Measurements from ENCODE around the gene TBC1D1.

TBC1D1 gene, protein sequence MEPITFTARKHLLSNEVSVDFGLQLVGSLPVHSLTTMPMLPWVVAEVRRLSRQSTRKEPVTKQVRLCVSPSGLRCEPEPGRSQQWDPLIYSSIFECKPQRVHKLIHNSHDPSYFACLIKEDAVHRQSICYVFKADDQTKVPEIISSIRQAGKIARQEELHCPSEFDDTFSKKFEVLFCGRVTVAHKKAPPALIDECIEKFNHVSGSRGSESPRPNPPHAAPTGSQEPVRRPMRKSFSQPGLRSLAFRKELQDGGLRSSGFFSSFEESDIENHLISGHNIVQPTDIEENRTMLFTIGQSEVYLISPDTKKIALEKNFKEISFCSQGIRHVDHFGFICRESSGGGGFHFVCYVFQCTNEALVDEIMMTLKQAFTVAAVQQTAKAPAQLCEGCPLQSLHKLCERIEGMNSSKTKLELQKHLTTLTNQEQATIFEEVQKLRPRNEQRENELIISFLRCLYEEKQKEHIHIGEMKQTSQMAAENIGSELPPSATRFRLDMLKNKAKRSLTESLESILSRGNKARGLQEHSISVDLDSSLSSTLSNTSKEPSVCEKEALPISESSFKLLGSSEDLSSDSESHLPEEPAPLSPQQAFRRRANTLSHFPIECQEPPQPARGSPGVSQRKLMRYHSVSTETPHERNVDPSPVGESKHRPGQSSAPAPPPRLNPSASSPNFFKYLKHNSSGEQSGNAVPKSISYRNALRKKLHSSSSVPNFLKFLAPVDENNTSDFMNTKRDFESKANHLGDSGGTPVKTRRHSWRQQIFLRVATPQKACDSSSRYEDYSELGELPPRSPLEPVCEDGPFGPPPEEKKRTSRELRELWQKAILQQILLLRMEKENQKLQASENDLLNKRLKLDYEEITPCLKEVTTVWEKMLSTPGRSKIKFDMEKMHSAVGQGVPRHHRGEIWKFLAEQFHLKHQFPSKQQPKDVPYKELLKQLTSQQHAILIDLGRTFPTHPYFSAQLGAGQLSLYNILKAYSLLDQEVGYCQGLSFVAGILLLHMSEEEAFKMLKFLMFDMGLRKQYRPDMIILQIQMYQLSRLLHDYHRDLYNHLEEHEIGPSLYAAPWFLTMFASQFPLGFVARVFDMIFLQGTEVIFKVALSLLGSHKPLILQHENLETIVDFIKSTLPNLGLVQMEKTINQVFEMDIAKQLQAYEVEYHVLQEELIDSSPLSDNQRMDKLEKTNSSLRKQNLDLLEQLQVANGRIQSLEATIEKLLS (N-terminal part only)

DNA sequence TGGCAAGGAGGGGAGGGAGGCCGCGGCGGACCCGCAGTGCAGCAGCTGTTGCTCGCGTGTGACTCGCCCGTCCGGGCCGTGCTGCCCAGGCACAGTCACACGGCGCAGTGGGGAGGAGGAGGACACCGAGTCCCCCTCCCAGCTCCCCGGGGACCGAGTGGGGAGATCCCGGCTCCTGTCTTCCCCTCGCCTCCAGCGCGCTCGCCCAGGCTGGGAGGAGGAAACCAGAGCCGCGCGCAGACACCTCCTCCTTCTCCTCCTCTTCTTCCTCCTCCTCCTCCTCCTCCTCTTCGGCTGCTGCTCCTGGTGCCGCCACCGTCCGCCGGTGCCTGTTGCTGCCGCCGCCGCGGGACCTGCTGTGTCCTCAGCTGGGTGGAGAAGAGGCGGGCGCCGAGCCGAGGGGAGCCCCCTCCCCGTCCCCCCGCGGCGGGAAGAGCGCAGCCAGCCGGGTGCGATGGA is at the start of gene TBC1D1:
TBC1D1 (plus strand) TSS at position 284 of the 459 bp plus-strand sequence. CDS start 11,012 bp downstream, outside the sequence.
- DNase-seq (ENCODE audit: low read depth), result no peak

DNA sequence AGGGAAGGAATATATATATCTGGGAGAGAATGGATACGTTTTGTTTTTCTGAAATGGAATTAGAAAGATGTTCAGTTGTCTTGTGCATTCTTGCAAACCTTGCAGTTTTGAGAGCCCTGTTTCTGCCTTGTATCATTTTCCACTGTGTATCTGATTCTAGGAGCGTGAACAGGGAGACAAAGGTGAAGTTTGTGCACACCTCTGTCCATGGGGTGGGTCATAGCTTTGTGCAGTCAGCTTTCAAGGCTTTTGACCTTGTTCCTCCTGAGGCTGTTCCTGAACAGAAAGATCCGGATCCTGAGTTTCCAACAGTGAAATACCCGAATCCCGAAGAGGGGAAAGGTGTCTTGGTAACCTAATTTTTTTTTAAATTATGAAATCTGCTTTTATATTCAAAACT is 46.7 kb upstream of the TBC1D1 start:
- DNase-seq (ENCODE audit: low read depth), result no peak

DNA sequence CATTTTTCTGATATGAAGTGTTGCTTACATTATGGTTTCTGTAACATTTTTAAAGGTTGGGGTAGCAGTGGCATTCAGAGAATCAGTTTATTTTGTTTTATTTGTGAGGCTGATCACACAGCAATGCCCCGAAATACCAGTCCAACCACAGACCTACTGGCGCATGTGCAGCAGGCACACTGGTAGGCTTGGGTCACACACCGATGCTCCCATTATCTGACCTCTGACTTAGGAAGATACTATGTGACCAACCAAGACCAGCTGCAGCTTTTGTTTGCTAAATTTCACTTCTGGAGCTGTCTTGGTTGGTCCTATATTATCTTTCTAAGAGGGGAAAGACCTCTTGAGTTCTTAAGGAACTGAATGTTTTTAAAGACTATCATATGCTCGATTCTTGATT is 45.7 kb upstream of the TBC1D1 start:
- no peak for DNase-seq (ENCODE audit: low read depth)

DNA sequence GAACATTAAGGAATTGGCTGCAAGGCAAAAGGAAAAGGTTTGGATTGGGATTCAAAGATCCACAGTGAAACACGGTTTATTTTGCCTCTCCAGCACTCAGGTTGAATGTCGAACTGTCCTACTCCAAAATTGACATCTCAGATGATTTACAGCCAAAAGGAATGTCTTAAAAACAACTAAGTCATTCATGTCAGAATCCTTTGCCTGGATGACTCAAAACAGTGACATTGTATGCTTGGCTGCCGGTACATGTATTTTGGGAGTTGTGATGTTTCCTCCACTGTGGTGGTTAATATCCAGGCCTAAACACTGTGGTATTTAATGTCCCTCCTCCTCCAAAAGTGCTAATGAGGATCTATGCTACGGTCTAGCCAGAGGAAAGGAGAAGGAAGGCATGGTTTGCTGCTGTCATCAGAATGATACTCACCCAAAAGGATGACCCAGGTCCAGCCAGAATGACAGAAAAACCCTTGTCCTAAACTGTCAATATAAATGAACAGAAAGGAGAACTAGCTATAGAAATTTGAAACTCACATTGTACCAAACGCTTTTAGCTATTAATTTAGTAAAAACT is 43.5 kb upstream of the TBC1D1 start:
- no peak for DNase-seq (ENCODE audit: low read depth)

DNA sequence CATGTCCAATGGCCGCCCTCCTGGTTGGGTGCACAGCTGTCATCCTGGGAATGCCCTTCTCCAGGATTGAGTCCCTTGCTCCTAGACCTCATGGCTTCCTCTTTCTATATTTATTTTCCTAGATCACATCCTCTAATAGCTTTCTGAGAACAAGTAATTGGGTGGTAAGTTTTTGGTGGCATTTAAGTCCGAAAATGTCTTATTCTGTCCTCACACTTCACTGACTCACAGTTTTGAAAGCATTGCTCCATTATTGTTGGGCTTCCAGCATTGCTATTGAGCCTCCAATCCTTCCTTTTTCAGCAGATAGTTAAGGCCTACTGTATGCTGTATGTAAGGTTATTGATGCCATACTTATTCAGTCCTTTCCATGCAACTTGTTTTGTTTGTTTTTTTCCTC is 38.5 kb upstream of the TBC1D1 start:
- DNase-seq (ENCODE audit: low read depth), result no peak

DNA sequence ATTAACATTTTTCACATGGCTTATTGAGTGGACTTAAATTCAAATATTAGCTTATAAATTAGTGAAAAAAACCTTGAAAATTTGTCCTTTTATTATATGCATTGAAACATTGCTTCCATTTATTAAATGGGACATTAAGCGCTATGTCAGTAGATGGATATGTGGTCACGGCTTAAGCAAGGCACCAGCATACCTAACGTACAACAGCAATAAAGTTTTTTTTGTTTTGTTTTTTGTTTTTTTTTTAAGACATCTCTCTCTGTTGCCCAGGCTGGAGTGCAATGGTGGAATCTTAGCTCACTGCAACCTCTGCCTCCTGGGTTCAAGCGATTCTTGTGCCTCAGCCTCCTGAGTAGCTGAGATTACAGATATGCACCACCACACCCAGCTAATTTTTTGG is 32.8 kb upstream of the TBC1D1 start:
- DNase-seq (ENCODE audit: low read depth), result no peak

DNA sequence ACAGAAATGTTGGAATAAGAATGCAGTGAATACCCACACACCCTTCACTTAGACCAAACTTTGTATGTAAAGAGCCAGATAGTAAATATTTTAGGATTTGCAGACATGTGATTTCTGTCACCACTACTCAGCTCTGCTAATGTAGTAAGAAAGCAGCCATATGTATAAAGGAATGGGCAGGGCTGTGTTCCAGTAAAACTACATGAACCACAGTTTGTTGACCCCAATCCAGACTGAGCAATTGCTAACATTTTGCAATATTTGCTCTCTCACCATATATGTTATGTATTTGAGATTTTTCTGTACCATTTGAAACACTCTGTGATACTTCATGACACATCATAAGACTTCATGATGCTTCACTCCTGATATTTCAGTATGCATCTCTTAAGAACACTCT is 32.0 kb upstream of the TBC1D1 start:
- no peak for DNase-seq (ENCODE audit: low read depth)

DNA sequence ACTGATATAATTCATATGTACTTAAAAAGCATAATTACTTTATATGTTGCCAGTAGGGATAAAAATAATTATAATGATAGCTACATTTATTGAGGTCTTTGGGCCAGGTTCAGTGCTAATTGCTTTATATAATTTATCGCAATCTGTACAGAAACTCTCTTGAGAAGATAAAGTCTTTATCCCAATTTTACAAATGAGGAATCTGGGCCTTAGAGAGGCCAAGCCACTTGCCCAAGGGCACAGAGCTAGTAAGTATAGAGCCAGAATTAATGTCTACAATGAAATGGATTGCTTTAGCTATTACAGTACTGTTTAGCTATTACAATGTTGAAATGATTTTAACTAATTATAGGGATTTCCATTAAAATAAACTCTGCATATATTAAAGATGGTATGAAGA is 30.6 kb upstream of the TBC1D1 start:
- DNase-seq (ENCODE audit: low read depth), result no peak

DNA sequence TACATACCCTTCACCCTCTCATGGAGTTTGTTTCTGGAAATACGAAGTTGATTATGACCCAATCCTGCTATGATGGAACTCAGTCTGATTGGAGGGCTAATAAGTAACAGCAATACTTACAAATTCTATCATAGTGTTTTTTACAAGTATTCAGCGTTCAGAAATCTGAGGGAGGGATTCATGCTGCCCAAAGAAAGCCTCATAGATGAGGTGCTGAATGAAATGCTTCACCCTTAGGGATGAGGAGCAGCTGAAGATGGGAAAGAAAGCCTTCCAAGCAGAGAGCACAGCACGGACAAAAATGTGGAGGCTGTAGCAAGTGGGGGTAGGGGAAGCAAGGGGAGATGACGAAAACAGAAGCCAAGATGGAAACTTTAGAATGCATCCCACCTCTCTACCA is 27.9 kb upstream of the TBC1D1 start:
- DNase-seq (ENCODE audit: low read depth), result no peak

DNA sequence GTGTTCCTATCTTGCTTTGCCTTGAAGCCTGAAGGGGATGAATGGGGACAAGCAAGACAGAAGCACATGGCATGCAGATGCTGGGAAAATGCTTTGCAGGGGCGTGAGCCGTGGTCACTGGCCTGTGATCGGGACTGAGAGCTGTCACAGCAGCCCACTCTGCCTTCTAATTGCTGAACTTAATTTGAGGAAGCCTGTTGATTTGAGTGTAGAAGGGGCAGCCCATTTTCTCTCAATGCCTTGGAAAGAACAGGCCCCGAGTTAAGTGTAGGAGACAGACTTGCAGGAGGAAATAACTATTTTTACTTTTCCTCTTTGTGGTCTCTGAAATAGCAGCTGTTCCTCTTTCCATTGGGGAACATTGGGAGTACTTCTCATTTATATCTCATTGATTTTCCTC is 26.1 kb upstream of the TBC1D1 start:
- no peak for DNase-seq (ENCODE audit: low read depth)

DNA sequence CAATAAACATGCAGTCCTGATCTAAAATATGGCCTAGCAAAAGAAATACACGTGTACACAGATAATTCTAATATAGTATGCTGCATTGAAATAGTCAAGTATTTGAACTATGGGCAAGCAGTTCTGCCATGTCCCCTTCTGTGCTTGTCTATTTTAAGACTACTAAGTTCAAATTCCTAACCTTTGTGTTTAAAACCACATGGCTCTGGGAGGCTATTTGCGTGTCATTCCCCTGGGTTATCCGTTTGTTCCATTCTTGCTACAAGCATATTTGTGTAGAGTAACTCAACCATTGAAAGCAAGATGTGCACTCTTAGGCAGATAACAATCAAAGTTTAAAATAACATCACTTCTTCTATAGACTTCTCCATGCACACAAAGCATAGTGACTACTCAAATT is 25.4 kb upstream of the TBC1D1 start:
- no peak for DNase-seq (ENCODE audit: low read depth)

DNA sequence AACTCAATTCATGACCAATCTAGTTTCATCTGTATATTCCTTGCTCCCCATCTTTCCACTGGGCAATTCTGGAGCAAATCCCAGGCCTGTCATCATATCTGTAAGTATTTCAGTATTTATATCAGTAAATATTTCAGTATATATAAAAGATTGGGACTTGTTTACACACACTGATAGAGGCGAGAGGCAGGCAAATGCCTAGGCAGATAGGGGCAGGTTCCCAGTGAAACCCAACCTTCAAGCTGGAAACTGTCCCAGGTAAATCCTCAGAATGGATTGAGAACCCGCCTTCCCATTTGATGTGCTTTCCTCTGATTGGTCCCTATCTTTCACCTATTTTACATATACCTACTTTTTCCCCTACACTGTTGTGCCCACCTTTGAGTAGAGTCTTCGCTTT is 23.8 kb upstream of the TBC1D1 start:
- no peak for DNase-seq (ENCODE audit: low read depth)

DNA sequence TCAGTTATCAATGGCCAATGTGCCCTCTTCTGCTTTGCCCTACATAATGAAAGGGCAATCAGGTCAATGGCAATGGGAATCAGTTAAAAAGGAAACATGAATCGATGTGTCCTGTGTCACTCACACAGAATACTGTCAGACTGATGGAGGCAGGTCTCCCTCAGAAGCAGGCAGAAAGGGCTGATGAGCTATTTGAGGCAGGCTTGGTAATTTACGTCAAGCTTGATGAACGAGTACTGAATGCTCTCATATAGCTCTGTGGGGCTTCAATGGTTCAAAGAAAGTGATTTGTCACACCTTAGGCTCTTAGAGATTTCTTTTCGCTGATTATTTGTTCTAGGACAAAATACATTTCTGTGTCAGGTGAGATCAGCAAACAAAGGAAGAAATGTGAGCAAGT is 22.6 kb upstream of the TBC1D1 start:
- no peak for DNase-seq (ENCODE audit: low read depth)

DNA sequence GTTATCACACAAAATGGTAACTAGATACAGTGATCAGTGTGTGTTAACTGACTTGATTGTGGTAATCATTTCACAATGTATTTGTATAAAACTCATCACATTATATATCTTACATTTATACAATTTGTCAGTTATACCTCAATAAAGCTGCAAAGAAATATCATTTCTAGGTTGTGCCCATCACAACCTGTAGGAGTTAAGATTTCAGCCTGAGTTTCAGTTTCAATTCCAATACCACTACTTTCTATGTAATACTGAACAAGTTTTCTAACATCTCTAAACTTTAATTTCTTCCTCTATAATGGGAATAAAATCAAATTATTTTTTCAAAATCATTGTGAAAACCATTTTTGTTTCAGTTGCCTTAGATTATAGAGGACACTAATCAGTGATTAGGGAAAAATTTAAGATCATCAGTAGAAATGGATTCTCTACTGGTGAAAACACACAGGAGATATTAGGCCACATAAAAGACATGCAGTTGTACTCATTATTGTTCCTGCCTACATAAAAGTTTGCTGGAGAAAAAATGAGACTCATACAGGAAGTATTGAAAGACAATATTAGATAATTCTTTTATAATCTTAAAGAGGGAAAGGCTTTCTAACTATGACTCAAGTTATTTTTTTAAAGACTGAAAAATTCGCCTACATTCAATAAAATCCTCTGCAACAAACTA is 18.4 kb upstream of the TBC1D1 start:
- no peak for DNase-seq (ENCODE audit: low read depth)

DNA sequence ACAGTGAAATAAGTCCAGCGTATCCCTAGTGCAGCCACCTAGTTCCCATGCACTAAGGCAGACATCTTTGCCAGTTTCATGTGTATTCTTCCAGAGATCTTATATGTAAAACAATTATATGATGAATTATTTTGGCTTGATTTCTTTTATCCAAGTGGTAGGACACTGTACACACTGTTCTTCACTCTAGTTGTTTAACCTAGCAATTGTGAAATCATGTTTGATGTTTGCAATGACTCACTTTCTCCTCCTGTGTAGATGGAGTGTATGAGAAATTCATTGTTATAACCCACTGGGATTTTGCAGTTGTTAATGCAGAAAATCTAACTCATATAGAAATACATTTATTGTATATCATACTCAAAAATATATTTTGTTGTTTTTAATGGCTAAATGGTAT is 17.5 kb upstream of the TBC1D1 start:
- DNase-seq (ENCODE audit: low read depth), result no peak

DNA sequence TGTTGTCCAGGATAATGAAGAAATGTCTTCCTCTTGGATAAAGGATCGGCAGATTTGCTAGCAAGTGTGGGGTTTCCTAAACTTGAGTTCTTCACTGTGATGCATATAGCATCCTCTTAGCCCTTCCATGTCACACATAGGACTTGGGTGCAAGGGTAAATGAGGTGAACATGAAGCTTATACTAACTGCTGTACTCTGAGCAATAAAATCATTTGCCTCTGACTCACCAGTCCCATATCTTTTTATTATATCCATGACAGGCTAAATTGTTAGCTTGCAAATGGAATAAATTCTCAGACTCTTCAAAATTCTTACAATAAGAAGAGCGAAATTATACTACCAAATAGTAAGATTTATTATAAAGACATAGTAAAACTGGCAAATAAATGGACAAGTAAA is 14.7 kb upstream of the TBC1D1 start:
- DNase-seq (ENCODE audit: low read depth), result no peak

DNA sequence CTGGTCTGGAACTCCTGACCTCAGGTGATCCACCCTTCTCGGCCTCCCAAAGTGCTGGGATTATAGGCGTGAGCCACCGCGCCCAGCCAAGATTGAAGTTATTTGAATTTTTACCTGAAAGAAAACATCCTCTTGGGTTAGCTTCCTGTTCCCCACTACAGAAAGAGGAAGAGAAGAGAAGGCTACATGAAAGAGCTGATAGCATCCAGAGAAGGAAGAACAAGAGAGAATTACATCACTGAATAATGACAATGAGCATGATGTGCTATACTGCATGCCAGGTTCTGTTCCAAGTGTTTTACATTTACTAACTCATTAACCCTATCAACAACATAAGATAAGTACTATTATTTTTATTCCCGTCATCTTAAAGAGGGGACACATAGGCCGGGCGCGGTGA is 11.5 kb upstream of the TBC1D1 start:
- no peak for DNase-seq (ENCODE audit: low read depth)

DNA sequence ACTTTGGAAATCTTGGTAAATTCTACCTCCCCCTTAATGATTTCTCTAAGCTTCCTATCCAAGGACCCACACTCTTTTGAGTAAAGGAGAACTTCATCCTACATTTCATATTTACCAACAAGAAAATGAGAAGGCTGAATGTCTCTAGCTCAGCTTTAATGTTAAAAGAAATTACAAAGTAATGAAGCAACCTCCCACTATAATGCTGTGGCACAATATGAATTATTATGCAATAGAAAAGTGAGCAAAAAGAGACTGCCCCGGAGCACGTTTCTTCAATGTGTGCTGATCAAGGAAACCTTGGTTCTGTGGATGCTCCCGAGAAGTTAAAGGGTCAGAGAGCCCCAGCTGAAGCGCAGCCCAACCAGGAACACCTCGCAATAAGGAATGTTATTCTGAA is 9.1 kb upstream of the TBC1D1 start:
- DNase-seq (ENCODE audit: low read depth), result no peak

DNA sequence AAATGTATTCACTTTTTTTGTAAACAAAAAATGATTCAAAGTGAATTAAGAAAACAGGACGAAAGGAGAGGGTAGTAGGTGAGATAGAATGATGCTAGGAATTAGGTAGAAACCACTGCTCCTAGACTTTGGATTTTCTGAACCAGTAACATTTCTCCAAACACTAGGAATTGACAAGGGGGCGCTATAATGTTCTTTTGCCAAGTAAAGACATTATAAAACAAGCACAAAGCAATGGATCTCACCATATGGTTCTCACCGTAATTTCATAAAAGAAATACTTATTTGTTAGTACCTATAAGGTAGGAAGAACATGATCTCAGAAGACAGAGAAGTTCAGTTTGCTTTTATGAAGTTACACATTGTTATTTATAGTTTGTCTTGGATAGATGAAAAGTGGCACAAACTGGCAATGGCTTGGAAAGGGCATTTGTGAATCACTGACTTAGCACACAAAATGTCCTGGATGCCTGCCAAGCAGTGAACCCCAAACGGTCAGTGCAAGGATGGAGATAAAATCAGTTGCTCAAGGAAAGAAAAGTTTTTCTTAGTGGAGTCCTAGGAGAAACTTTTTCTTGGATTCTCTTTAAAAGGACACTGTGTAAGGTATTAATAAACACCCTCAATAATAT is 8.1 kb upstream of the TBC1D1 start:
- no peak for DNase-seq (ENCODE audit: low read depth)

DNA sequence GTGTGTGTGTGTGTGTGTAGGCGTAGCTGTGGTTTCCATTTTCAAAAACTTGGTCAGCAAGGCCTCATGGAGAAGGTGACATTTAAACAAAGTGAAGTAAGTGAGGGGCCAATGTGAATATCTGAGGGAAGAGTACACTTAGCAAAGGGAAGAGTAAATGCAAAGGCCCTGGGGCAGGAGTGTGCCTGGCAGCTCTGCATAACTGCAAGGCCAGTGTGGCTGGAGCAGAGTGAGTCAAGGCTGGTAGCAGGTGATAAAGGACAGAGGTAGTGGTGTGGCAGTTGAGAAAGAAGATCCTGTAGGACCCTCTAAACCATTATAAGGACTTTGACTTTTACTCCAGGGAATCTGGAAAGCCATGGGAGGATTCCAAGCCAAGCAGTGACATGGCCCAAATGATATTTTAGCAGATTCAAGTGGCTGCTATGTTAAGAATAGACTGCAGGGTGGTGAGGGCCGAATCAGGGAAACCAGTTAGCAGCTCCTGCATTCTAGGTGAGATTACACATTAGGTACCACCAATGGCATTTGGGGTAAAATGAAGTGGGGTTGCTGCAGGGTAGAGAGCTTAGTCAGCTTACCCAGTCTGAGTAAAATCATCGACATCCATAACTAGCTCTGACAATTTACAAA is 5.9 kb upstream of the TBC1D1 start:
- no peak for DNase-seq (ENCODE audit: low read depth)

DNA sequence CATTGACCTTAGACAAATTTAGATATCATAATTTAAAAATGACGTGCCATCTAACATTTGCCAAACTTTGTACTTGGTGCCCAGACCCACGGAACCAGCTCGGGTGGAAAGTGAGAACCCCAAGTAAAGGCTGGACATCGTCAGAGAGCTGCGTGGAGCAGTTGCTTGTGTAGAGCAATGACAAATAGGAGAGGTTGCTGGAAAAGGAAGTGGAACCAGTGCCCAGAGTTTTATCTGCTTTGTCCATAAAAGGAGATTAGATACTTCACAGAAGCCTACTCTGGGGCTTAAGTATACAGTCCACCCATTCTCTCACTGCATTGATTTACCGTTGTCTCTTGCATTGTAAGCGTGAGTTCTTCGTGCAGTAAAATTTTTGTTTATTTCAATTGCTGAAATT is 5.4 kb upstream of the TBC1D1 start:
- no peak for DNase-seq (ENCODE audit: low read depth)

Data from stimulated activated CD8-positive, alpha-beta memory T cell treated with anti-CD3 and anti-CD28 coated beads, Interleukin-15, amount 100 ng/mL, for 24 hours (primary cell).